GM12878 (cell line): Measurements from ENCODE around the gene ADAMTS14. TPM values are rescaled to one million over a fixed set of nuclear protein-coding genes. Genes with fewer than 3 reads are reported as not detected.

Experiments used
- ATAC-seq: fragments of 200-7000 bp; cut with Tn5 transposase; 3 replicates; pipeline ENCODE4 v1.9.1; 2020; ENCODE audit warnings: mild to moderate bottlenecking, moderate library complexity
- BruUV-seq: library from RNA; stranded (reverse); fragments of 400-500 nt; replicated peaks from 2 replicates; lab custom pipeline; 2021; lab: Mats Ljungman, UMichigan
- CTCF ChIA-PET: fragments of 300-600 bp; sonication (Branson Sonifier 250); formaldehyde crosslinking; extraction: SDS; loops from one replicate; lab custom pipeline; 2021; ENCODE audit warnings: inconsistent platforms; lab: Yijun Ruan, JAX
- POLR2A ChIA-PET: fragments of 350-600 bp; formaldehyde crosslinking; extraction: SDS; loops from one replicate; lab custom pipeline; 2021; ENCODE audit warnings: inconsistent platforms; lab: Charles Lee
- RAD21 ChIA-PET: fragments of 300-600 bp; sonication (Branson Sonifier 250); formaldehyde crosslinking; loops from one replicate; lab custom pipeline; 2023; ENCODE audit warnings: antibody characterized with exemption; ENCODE audit not compliant: unreplicated experiment; lab: Charles Lee
- SMC1A ChIA-PET: fragments of 300-600 bp; sonication (Branson Sonifier 250); formaldehyde crosslinking; loops from one replicate; lab custom pipeline; 2023; ENCODE audit not compliant: unreplicated experiment, uncharacterized antibody; lab: Charles Lee
- DNase-seq: peaks from one replicate; pipeline ENCODE4 v3.0.0-alpha.2; 2011; ENCODE audit warnings: low read depth, low spot score
- FAIRE-seq: peaks from 3 replicates; lab custom pipeline; 2011; peaks lifted over from hg19 to GRCh38; lab: Jason Lieb, UNC
- H2AFZ ChIP-seq: 2 replicates; pipeline ENCODE4 v1.6.0; 2011; ENCODE audit warnings: low read depth, low read length, control low read depth; ENCODE audit not compliant: control insufficient read depth
- H3K27ac ChIP-seq: 2 replicates; pipeline ENCODE4 v1.5.1; 2011; ENCODE audit warnings: control low read depth; ENCODE audit not compliant: control insufficient read depth, insufficient read depth
- H3K27me3 ChIP-seq, 2 experiments: replicated peaks in 1 of 2; 2 replicates each; pipeline versions ENCODE4 v1.6.0 to v1.6.1; 2011; ENCODE audit warnings: low read length in 1 of 2; ENCODE audit not compliant: control insufficient read depth in 2 of 2, insufficient read depth in 2 of 2
- H3K36me3 ChIP-seq, 2 experiments: 2 replicates each; pipeline ENCODE4 v1.5.1; 2011; ENCODE audit warnings: low read length in 1 of 2; ENCODE audit not compliant: control insufficient read depth in 2 of 2, insufficient read depth in 2 of 2
- H3K4me1 ChIP-seq: 2 replicates; pipeline ENCODE4 v1.6.1; 2011; ENCODE audit warnings: mild to moderate bottlenecking, low read length, moderate library complexity, mixed read lengths; ENCODE audit not compliant: control insufficient read depth, insufficient read depth
- H3K4me2 ChIP-seq: 2 replicates; pipeline ENCODE4 v1.6.0; 2011; ENCODE audit warnings: control low read depth; ENCODE audit not compliant: control insufficient read depth, insufficient read depth
- H3K4me3 ChIP-seq: fragments of 200-600 bp; sonication (generic); 2 replicates; pipeline ENCODE4 v1.5.1; 2016
- H3K79me2 ChIP-seq: 2 replicates; pipeline ENCODE4 v1.6.0; 2011; ENCODE audit warnings: low read length; ENCODE audit not compliant: control insufficient read depth, insufficient read depth
- H3K9ac ChIP-seq: 2 replicates; pipeline ENCODE4 v1.8.0; 2011; ENCODE audit warnings: low read length, control low read depth, mixed read lengths; ENCODE audit not compliant: control insufficient read depth, insufficient read depth
- H3K9me3 ChIP-seq: replicated peaks from 3 replicates; pipeline ENCODE4 v1.5.1; 2011; ENCODE audit warnings: mild to moderate bottlenecking, low read length; ENCODE audit not compliant: control insufficient read depth, insufficient read depth
- H4K20me1 ChIP-seq: 2 replicates; pipeline ENCODE4 v1.6.0; 2011; ENCODE audit not compliant: control insufficient read depth, insufficient read depth
- ATF7 ChIP-seq: fragments of 450-650 bp; IDR thresholded peaks from 2 replicates; pipeline ENCODE4 v1.6.1; 2016; ENCODE audit warnings: low read depth, mild to moderate bottlenecking
- CHD2 ChIP-seq: IDR thresholded peaks from 2 replicates; pipeline ENCODE4 v1.6.1; 2011; ENCODE audit warnings: low read depth, low read length, improper control_type of control experiment, borderline replicate concordance
- GATAD2B ChIP-seq: fragments of 450-650 bp; conservative IDR thresholded peaks from 2 replicates; pipeline ENCODE4 v1.6.1; 2017; ENCODE audit warnings: low read depth, mild to moderate bottlenecking, moderate library complexity
- PAX8 ChIP-seq: fragments of 450-650 bp; IDR thresholded peaks from 2 replicates; pipeline ENCODE4 v1.6.1; 2017; ENCODE audit warnings: mild to moderate bottlenecking, moderate library complexity
- POLR2AphosphoS5 ChIP-seq: IDR thresholded peaks from 2 replicates; pipeline ENCODE4 v1.6.1; 2011; ENCODE audit warnings: mild to moderate bottlenecking, low read length, inconsistent platforms
- TCF12 ChIP-seq: IDR thresholded peaks from 2 replicates; pipeline ENCODE4 v1.6.1; 2011; ENCODE audit warnings: low read depth, mild to moderate bottlenecking, low read length
- WGBS: methylation state at CpG from one replicate; pipeline ENCODE4 v1.1.6; 2016; ENCODE audit warnings: low lambda C conversion rate; ENCODE audit not compliant: insufficient replicate concordance, insufficient coverage; ENCODE audit errors: missing lambda C conversion rate; 5-methylcytosine and 5-hydroxymethylcytosine counted together
- in situ Hi-C: fragments of 300-500 bp; cut with MboI; formaldehyde crosslinking; loops from 9 replicates; pipeline ENCODE4 v1.14.3; 2018; ENCODE audit warnings: mixed read lengths
- intact Hi-C: fragments of 100-400 bp; cut with micrococcal nuclease; formaldehyde crosslinking; loops from one replicate; pipeline ENCODE4 v1.14.2; 2022; ENCODE audit not compliant: unreplicated experiment
- polyA plus RNA-seq, 11 experiments: library from polyadenylated mRNA; depleted of rRNA in 4 of 11; unstranded in 6 of 11; stranded (reverse) in 5 of 11; fragments of >200 nt; fragmentation: Nextera tagmentation in 4 of 11; fragmentation: Illumina TruSeq in 1 of 11; extraction: Ambion mirVana in 4 of 11; extraction: Trizol in 1 of 11; gene quantifications; 1 replicate in 1 of 11; 2 replicates in 10 of 11; pipeline versions ENCODE4 v1.2.1 to v1.2.3, GENCODE V29; 2011 to 2016; ENCODE audit warnings: inconsistent platforms in 2 of 11, missing spikeins in 2 of 11, low read depth in 1 of 11
- total RNA-seq, 4 experiments: library from RNA; depleted of rRNA in 3 of 4; stranded (reverse); fragments of >200 nt in 3 of 4; fragmentation: Illumina TruSeq in 1 of 4; extraction: Trizol in 1 of 4; gene quantifications; 2 replicates each; pipeline versions ENCODE4 v1.2.1 to v1.2.3, GENCODE V29; 2013 to 2021
- TF ChIP-seq, protein P1 (sequence below): fragments of 150-350 bp; IDR thresholded peaks from 2 replicates; pipeline ENCODE4 v1.6.1; 2016; ENCODE audit warnings: low read depth, low read length

ADAMTS14 gene
- total and polyA plus RNA-seq, 10 of the 15 experiments (the other 5 are each of a cell fraction or from before 2014, with no cell fraction given), result 0.03 to 0.05 TPM; not detected in 8

GRCh38 chr10:70669732-70670317 lies 2.5 kb upstream of the ADAMTS14 start:
- peaks cover 0 to 4% of the 10 kb centered on the region in 2 experiments; a peak in 3 of 4 replicates for H3K27me3 ChIP-seq
- H3K4me1 ChIP-seq, result peaks cover 2% of the 10 kb centered on the region
- in situ Hi-C loops, result no loop called here
- no peak overlapping the region for H2AFZ ChIP-seq
- DNase-seq, result no peak
- RAD21 ChIA-PET, result no interaction called here
- no peak overlapping the region for H3K4me3 ChIP-seq
- H3K79me2 ChIP-seq, result no peaks in the 10 kb centered on the region
- CTCF ChIA-PET, result no interaction called here
- ATAC-seq, result no peak
- BruUV-seq, result no TSS peak
- no peaks in the 10 kb centered on the region for H4K20me1 ChIP-seq
- no peak overlapping the region for H3K4me2 ChIP-seq
- POLR2A ChIA-PET, result no interaction called here
- SMC1A ChIA-PET, result no interaction called here
- no peak overlapping the region for H3K27ac ChIP-seq
- H3K9me3 ChIP-seq, result no peaks in the 10 kb centered on the region; the same call in 2 of the 3 replicates
- WGBS, result 2% methylated on average over 7 of the region's 7 CpGs
- H3K9ac ChIP-seq, result no peak overlapping the region
- TF ChIP-seq POLR2AphosphoS5 (no peak), ATF7 (no peak), GATAD2B (no peak), TCF12 (no peak), PAX8 (no peak), CHD2 (no peak)
- TF ChIP-seq, protein P1, sequence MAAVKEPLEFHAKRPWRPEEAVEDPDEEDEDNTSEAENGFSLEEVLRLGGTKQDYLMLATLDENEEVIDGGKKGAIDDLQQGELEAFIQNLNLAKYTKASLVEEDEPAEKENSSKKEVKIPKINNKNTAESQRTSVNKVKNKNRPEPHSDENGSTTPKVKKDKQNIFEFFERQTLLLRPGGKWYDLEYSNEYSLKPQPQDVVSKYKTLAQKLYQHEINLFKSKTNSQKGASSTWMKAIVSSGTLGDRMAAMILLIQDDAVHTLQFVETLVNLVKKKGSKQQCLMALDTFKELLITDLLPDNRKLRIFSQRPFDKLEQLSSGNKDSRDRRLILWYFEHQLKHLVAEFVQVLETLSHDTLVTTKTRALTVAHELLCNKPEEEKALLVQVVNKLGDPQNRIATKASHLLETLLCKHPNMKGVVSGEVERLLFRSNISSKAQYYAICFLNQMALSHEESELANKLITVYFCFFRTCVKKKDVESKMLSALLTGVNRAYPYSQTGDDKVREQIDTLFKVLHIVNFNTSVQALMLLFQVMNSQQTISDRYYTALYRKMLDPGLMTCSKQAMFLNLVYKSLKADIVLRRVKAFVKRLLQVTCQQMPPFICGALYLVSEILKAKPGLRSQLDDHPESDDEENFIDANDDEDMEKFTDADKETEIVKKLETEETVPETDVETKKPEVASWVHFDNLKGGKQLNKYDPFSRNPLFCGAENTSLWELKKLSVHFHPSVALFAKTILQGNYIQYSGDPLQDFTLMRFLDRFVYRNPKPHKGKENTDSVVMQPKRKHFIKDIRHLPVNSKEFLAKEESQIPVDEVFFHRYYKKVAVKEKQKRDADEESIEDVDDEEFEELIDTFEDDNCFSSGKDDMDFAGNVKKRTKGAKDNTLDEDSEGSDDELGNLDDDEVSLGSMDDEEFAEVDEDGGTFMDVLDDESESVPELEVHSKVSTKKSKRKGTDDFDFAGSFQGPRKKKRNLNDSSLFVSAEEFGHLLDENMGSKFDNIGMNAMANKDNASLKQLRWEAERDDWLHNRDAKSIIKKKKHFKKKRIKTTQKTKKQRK, result no peak
- H3K36me3 ChIP-seq, result no peaks in the 10 kb centered on the region
- no peak for FAIRE-seq
- intact Hi-C loops, result no loop called here
